CD14-positive monocyte (primary cell): ENCODE results near the gene RNU1-4. TPM values are rescaled to one million over a fixed set of nuclear protein-coding genes. Genes with fewer than 3 reads are reported as not detected.
"Not testable (repeated sequence)": the region's sequence is repeated elsewhere in the genome, so short reads cannot be mapped to it uniquely, and the experiment has no call there.

Experiments
- DNase-seq, 3 donors: peaks; one replicate each; pipeline ENCODE4 v3.0.0-alpha.2; 2011 to 2022
- H2AFZ ChIP-seq: 2 replicates; pipeline ENCODE4 v1.6.0; 2012; ENCODE audit warnings: mild to moderate bottlenecking, low read depth, low read length, inconsistent platforms; ENCODE audit not compliant: insufficient read depth, poor library complexity, severe bottlenecking
- H3K27ac ChIP-seq, 2 donors: 1 replicate in 1 of 2; 2 replicates in 1 of 2; pipeline ENCODE4 v1.5.1; 2012 to 2013; ENCODE audit warnings: low read length in 2 of 2, control low read depth in 1 of 2, inconsistent platforms in 1 of 2, low read depth in 1 of 2, mild to moderate bottlenecking in 1 of 2
- H3K27me3 ChIP-seq, 2 donors: one replicate each; pipeline versions ENCODE4 v1.6.0 to v1.6.1; 2011 to 2013; ENCODE audit warnings: low read length in 2 of 2; ENCODE audit not compliant: control insufficient read depth in 2 of 2, insufficient read depth in 2 of 2
- H3K36me3 ChIP-seq, 2 donors: replicated peaks in 1 of 2; 1 replicate in 1 of 2; 2 replicates in 1 of 2; pipeline versions ENCODE4 v1.5.1 to v1.6.1; 2012 to 2013; ENCODE audit warnings: low read length in 2 of 2, control low read depth in 1 of 2, inconsistent platforms in 1 of 2, mild to moderate bottlenecking in 1 of 2; ENCODE audit not compliant: insufficient read depth in 2 of 2, control insufficient read depth in 1 of 2
- H3K4me1 ChIP-seq, 2 donors: 1 replicate in 1 of 2; 2 replicates in 1 of 2; pipeline versions ENCODE4 v1.5.1 to v1.6.1; 2012 to 2013; ENCODE audit warnings: low read length in 2 of 2, control low read depth in 1 of 2, inconsistent platforms in 1 of 2, mild to moderate bottlenecking in 1 of 2, moderate library complexity in 1 of 2; ENCODE audit not compliant: insufficient read depth in 2 of 2, control insufficient read depth in 1 of 2
- H3K4me2 ChIP-seq: replicated peaks from 2 replicates; pipeline ENCODE3; 2012; ENCODE audit warnings: low read length, moderate library complexity, mild to moderate bottlenecking; ENCODE audit not compliant: poor library complexity, severe bottlenecking; ENCODE audit errors: extremely low read depth
- H3K4me3 ChIP-seq, 3 experiments: fragments of 200-600 bp in 1 of 3; sonication (generic) in 1 of 3; replicated peaks in 1 of 3; 1 replicate in 2 of 3; 2 replicates in 1 of 3; pipeline ENCODE4 v1.5.1; 2011 to 2013; ENCODE audit warnings: low read length in 3 of 3, mild to moderate bottlenecking in 3 of 3, control low read depth in 2 of 3, low read depth in 2 of 3, inconsistent platforms in 1 of 3, moderate library complexity in 1 of 3
- H3K79me2 ChIP-seq: 2 replicates; pipeline ENCODE4 v1.6.0; 2012; ENCODE audit warnings: mild to moderate bottlenecking, control low read depth, inconsistent platforms, low read length, moderate library complexity; ENCODE audit not compliant: insufficient read depth
- H3K9ac ChIP-seq: 2 replicates; pipeline ENCODE4 v1.6.0; 2017; ENCODE audit warnings: low read length, mild to moderate bottlenecking; ENCODE audit not compliant: insufficient read depth, poor library complexity, severe bottlenecking
- H3K9me3 ChIP-seq, 2 donors: replicated peaks in 1 of 2; 1 replicate in 1 of 2; 2 replicates in 1 of 2; pipeline versions ENCODE4 v1.5.1 to v1.6.1; 2012 to 2013; ENCODE audit warnings: low read length in 2 of 2, control low read depth in 1 of 2; ENCODE audit not compliant: control insufficient read depth in 1 of 2, insufficient read depth in 1 of 2
- H4K20me1 ChIP-seq: 2 replicates; pipeline ENCODE4 v1.6.0; 2012; ENCODE audit warnings: mild to moderate bottlenecking, low read length, control low read depth, moderate library complexity; ENCODE audit not compliant: insufficient read depth
- H3K27ac Mint-ChIP-seq, 7 donors: one replicate each; pipeline ENCODE4 v1.8.0; 2020; ENCODE audit warnings: mild to moderate bottlenecking in 7 of 7, mixed read lengths in 7 of 7, moderate library complexity in 6 of 7, inconsistent platforms in 2 of 7
- H3K27me3 Mint-ChIP-seq, 3 donors: one replicate each; pipeline ENCODE4 v1.8.0; 2021 to 2022; ENCODE audit warnings: low read depth in 3 of 3, mild to moderate bottlenecking in 3 of 3, mixed read lengths in 3 of 3, moderate library complexity in 3 of 3, inconsistent platforms in 1 of 3
- H3K36me3 Mint-ChIP-seq, 2 donors: one replicate each; pipeline ENCODE4 v1.8.0; 2020; ENCODE audit warnings: mixed read lengths in 2 of 2, inconsistent platforms in 1 of 2, mild to moderate bottlenecking in 1 of 2
- H3K4me1 Mint-ChIP-seq: one replicate; pipeline ENCODE4 v1.8.0; 2020; ENCODE audit warnings: mild to moderate bottlenecking, mixed read lengths
- H3K4me3 Mint-ChIP-seq, 2 donors: one replicate each; pipeline ENCODE4 v1.8.0; 2020; ENCODE audit warnings: mild to moderate bottlenecking in 2 of 2, mixed read lengths in 2 of 2, moderate library complexity in 1 of 2
- H3K9me3 Mint-ChIP-seq, 7 donors: one replicate each; pipeline ENCODE4 v1.8.0; 2020 to 2022; ENCODE audit warnings: mixed read lengths in 7 of 7, mild to moderate bottlenecking in 6 of 7, moderate library complexity in 6 of 7, inconsistent platforms in 2 of 7
- whole genome bisulfite sequencing: methylation state at CpG from one replicate; pipeline ENCODE4 v1.1.5; 2013; ENCODE audit warnings: missing lambda C conversion rate; ENCODE audit not compliant: insufficient coverage; 5-methylcytosine and 5-hydroxymethylcytosine counted together
- intact Hi-C, 2 donors: fragments of 100-400 bp; cut with micrococcal nuclease; formaldehyde crosslinking; loops; one replicate each; pipeline versions ENCODE4 v1.15.0 to v1.15.1; 2023
- polyA plus RNA-seq, 3 donors: library from polyadenylated mRNA; depleted of rRNA in 1 of 3; unstranded in 2 of 3; stranded (reverse) in 1 of 3; fragments of 300-500 nt in 2 of 3; fragments of >200 nt in 1 of 3; fragmentation: Illumina TruSeq in 2 of 3; gene quantifications; 1 replicate in 2 of 3; 2 replicates in 1 of 3; pipeline ENCODE4 v1.2.3, GENCODE V29; 2012 to 2021

Gene RNU1-4
- polyA plus RNA-seq, 3 donors, result not detected

GRCh38 chr1:16693449-16694307 is 46.6 kb upstream of the RNU1-4 start:
- H3K9me3 Mint-ChIP-seq, intact Hi-C loops, H3K4me2 ChIP-seq, H3K9ac ChIP-seq, H3K36me3 ChIP-seq, H3K27ac Mint-ChIP-seq, H3K36me3 Mint-ChIP-seq, H3K27me3 ChIP-seq, H4K20me1 ChIP-seq, H3K9me3 ChIP-seq, H3K4me3 ChIP-seq, H3K4me3 Mint-ChIP-seq, H3K4me1 ChIP-seq, H3K79me2 ChIP-seq, H3K4me1 Mint-ChIP-seq, DNase-seq, H3K27ac ChIP-seq, H2AFZ ChIP-seq: not testable (repeated sequence)
- peaks cover 4 to 13% (median 13%) of the 10 kb centered on the region in 3 donors for H3K27me3 Mint-ChIP-seq
- 0% methylated on average over 3 of the region's 96 CpGs for WGBS

GRCh38 chr1:16694308-16694702 is 46.0 kb upstream of the RNU1-4 start:
- H3K4me3 ChIP-seq, H4K20me1 ChIP-seq, intact Hi-C loops, H3K27ac ChIP-seq, H3K36me3 Mint-ChIP-seq, H3K9me3 Mint-ChIP-seq, H3K9ac ChIP-seq, H3K9me3 ChIP-seq, H3K27ac Mint-ChIP-seq, H3K27me3 ChIP-seq, H3K4me1 ChIP-seq, DNase-seq, H3K4me2 ChIP-seq, H3K4me1 Mint-ChIP-seq, H3K36me3 ChIP-seq, H2AFZ ChIP-seq, H3K79me2 ChIP-seq: not testable (repeated sequence)
- Mint-ChIP-seq H3K4me3 (peak overlapping the region in 1 of 2 donors; percentile 42), H3K27me3 (peaks cover 4 to 13% (median 13%) of the 10 kb centered on the region in 3 donors)
- no CpG with 5 or more reads among the region's 16 CpGs for WGBS

- H3K79me2 ChIP-seq, H3K36me3 ChIP-seq, H3K36me3 Mint-ChIP-seq, H3K4me1 Mint-ChIP-seq, H3K9ac ChIP-seq, H3K4me2 ChIP-seq, H3K4me1 ChIP-seq, DNase-seq, H4K20me1 ChIP-seq, H3K4me3 ChIP-seq, H2AFZ ChIP-seq, H3K27ac Mint-ChIP-seq, H3K9me3 ChIP-seq, H3K27me3 ChIP-seq, H3K27ac ChIP-seq, H3K4me3 Mint-ChIP-seq, H3K9me3 Mint-ChIP-seq, intact Hi-C loops: not testable (repeated sequence)
- WGBS, result 63% methylated on average over 20 of the region's 33 CpGs
- peaks cover 4 to 15% (median 13%) of the 10 kb centered on the region in 3 donors for H3K27me3 Mint-ChIP-seq
Measured at GRCh38 chr1:16696507-16697150, 43.7 kb upstream of the RNU1-4 start.

GRCh38 chr1:16697152-16697551 is 43.2 kb upstream of the RNU1-4 start:
- H3K27me3 ChIP-seq, H3K4me1 ChIP-seq, H3K4me2 ChIP-seq, DNase-seq, H3K9me3 Mint-ChIP-seq, H3K27ac Mint-ChIP-seq, H3K36me3 ChIP-seq, H2AFZ ChIP-seq, H4K20me1 ChIP-seq, intact Hi-C loops, H3K9ac ChIP-seq, H3K27ac ChIP-seq, H3K4me3 ChIP-seq, H3K79me2 ChIP-seq, H3K36me3 Mint-ChIP-seq, H3K4me1 Mint-ChIP-seq, H3K4me3 Mint-ChIP-seq, H3K9me3 ChIP-seq: not testable (repeated sequence)
- WGBS, result no CpG with 5 or more reads among the region's 7 CpGs
- H3K27me3 Mint-ChIP-seq, result peaks cover 4 to 15% (median 13%) of the 10 kb centered on the region in 3 donors
